Ramos (cell line): ENCODE data around the gene LRRC74A.

Experiments used
- in situ Hi-C: fragments of 300-500 bp; cut with MboI; formaldehyde crosslinking; loops from one replicate; pipeline ENCODE4 v1.14.3; 2022; ENCODE audit warnings: low sequenced_read_pairs; ENCODE audit not compliant: unreplicated experiment

The LRRC74A gene

GRCh38 chr14:76844223-76844622 is 18.0 kb downstream of the LRRC74A start:
- in situ Hi-C loops = no loop called here

DNA sequence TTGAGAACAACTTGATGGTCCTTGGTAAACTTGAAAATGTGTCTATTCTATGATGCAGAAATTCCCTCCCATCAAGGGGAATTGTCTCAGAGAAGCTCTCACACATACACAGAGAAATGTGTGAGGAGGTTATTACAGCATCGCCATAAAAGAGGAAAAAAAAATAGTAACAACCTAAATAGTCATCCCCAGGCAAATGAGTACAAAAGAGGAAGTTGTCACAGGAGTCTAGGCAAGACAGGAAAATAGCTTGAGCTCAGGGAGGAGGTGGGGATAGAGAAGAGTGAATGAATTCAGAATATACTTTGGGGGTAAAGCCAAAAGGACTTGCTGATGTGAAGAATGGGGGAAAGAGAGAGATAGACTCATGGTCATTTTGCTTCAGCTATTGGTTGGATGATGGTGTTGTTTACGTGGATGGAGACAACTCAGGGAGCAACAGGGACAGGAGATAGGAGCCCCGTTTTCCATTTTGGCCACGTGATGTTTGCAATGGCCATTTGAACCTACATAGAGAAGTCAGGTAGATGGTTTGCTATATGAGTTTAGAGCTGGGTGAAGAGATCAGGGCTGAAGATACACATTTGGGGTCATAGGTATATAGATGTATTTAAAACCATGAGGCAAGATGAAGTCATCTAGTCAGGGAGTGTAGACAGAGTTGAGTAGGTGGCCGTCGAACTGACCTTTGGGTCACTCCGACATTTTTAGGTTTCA is 20.3 kb downstream of the LRRC74A start:
- in situ Hi-C loops = no loop called here

- in situ Hi-C loops = no loop called here
These were observed 22.7 kb downstream of the LRRC74A start for GRCh38 chr14:76848879-76849278.

DNA sequence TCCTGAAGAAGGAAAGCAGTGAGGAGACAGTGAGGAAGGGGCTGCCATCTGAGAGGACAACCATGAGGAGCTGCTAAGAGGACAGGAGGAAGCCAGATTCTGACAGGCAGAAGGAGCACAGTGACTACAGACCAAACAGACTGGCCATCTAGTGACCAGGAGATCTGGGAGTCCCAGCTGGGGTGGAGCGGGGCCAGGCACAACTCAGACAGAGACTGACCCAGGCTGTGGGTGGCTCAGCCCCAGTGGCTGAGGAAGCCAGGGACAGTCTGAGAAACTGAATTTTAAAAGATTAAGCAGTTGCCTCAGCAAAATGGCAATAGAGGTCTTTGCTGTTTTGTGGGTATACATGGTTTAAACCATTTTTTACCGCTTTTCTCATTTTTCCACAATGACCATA is 28.9 kb downstream of the LRRC74A start:
- in situ Hi-C loops = no loop called here

- in situ Hi-C loops = no loop called here
These were observed 30.6 kb downstream of the LRRC74A start for GRCh38 chr14:76856769-76857168.

DNA sequence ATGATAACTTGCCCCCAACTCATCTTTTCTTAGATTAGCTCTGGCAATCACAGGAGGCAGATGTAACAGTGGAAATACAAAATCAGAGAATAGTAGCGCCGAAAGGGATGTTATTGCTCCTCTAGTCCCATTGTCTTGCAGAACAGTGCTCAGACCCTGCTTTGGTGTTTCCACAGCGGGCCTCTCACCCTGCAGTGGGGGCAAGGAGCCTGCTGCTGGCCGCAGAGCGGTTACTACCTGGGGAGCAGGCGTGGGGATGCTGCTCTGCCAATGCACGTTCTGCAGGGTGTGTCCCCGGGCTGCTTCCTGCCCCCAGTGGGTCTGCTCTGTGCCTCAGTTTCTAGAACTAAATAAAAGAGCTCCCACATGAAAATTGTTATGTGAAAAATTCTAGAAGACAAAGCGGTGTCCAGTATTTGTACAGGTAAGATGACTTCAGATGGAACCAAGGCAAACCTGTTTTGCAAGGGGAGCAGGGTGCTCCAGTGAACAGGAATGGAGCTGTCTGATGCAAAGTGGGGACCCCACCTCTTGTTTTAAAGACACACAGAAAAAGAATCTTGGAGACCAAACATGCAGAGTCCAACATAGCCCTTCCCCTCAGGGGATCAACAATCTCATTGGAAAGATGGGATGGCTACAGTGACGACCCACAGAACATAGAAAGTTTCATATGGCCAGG is 35.5 kb downstream of the LRRC74A start:
- in situ Hi-C loops = no loop called here

GRCh38 chr14:76862546-76863282 is 36.5 kb downstream of the LRRC74A start:
- in situ Hi-C loops = no loop called here

DNA sequence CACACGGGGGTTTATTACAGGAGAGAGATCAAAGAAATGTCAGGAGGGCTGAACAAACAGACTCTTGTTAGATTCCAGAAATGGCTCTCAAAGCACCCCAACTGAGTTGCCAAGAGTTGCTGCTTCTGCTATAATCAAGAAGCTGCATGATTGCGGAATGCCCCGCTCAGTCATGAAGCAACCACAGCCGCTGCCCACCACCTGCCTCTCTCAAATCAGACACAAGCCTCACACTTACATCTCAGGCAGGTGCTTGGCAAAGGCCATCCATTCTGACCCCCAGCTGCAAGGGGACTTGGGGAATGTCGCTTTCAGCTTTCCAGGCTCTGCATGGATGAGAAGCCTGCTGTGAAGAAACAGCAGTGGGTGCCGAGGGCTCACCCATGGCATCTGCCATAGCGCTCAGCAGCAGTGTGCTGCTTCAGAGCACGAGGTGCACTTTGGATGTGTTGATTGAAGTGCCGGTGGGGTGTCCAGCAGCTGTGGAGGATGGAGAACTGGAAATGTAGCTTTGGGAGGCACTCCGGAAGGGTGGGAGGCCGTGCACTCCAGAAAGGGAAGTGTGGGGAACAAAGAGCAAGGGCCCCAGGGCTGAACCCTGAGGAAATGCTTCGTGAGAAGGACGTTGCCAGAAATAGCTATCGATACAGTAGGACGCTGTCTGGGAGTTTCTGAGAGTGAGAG is 37.7 kb downstream of the LRRC74A start:
- in situ Hi-C loops = no loop called here

GRCh38 chr14:76866456-76866855 is 40.2 kb downstream of the LRRC74A start:
- in situ Hi-C loops = no loop called here

DNA sequence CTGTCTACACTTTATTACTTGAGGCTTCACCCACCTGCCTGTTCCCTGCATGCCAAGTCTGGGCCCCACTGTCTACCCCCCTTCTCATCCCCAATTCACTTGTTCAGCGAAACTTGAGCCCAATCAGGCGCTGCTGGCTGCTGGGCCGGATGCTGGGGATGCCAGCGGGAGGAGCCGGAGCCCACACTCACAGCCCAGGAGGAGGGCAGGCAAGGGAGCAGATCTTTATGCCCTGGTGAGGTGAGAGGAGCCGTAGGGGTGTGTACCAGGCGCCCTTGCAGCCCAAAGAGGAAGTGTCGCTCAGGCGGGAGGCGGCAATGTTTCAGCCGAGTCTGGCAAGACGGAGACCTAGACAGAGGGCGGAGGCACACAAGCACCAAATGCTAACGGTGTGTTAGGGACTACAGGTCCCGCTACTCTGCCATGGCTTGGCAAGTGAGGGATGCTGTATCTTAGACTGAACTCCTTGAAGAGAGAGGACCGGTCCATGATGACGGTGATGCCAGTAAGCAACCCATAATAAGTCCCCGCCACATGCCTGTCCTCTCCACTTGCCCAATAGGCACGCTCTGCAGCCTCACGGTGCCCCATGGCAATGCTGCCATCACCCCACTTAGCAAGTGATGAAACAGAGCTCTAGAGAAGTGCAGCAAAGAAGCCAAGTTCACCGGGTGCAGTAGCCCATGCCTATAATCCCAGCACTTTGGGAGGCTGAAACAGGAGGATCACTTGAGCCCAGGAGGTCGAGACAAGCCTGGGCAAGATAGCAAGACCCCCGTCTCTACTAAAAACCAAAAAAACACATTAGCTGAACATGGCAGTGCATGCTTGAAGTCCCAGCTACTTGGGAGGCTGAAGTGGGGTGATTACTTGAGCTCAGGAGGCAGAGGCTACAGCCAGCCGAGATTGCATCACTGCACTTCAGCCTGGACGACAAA is 41.6 kb downstream of the LRRC74A start:
- in situ Hi-C loops = no loop called here

DNA sequence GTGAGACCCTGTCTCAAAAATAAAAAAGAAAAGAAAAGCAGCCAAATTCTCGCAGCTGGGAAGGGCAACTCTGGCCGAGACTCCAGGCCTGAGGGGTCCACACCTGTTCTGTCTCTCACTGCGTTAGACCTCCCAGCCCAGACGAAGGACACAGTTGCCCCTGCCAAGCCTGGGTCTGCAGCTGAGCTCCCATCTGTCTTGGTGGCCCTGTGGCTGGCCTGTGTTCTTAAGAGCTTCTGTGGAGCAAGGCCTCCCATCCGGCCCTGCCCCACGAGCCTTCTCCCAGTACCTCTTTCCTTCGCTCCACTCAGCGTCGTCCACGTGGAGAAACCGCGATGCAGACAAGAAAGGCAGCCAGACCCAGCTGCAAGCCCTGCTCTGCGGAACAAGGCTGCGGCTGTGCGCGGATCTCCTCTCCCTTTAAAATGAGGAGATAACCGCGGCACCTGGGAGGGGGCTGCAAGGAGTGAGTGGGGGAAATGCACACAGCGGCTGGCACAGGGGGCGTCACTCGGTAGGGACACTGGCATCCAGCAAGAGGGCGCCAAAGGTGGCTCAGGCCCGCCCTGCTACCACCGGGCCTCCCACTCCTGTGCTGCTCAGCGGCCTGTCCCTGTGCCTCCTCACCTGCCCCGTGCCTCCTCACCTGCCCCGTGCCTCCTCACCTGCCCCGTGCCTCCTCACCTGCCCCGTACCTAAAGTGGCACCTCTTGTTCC is 42.4 kb downstream of the LRRC74A start:
- in situ Hi-C loops = no loop called here

DNA sequence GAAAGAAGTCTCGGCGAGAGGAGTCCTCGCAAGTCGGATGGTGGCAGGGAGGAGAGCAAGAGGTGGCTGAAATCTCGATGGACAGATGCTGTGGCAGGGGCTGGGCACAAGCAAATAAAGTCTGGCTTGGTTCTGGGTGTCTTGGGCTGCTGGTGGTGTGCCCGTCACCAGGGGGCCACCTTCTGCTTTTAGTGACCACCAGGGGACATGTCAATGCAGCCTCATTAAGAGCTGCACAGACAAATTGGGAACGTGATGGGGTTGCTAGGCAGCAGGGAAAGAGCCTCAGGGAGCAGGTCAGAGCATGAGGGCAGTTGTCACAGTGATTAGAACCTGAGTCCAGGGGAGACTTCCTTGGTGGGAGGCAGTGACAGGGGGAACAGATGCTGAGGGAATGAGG is 44.0 kb downstream of the LRRC74A start:
- in situ Hi-C loops = no loop called here

GRCh38 chr14:76872796-76873432 is 46.7 kb downstream of the LRRC74A start:
- in situ Hi-C loops = no loop called here

- in situ Hi-C loops = no loop called here
These were observed 48.5 kb downstream of the LRRC74A start for GRCh38 chr14:76874734-76875133.

GRCh38 chr14:76876076-76876475 is 49.9 kb downstream of the LRRC74A start:
- in situ Hi-C loops = no loop called here

DNA sequence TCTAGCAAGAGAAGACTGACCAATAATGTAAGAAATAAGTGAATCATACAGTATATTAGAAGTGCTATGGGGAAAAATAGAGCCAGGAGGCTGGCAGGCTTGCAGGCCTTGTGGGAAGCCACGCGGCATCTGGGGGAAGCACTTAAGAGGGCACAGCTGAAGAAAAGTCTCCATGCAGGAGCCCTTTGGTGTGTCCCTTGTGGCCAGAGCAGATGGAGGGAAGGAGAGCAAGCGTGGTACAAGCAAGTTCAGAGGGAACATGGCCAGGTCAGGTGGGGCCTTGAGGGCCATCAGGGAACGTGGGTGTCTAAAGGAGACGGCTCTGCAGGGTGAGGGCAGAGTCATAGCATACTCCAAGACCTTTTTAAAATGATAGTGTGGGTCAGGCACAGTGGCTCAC is 51.7 kb downstream of the LRRC74A start:
- in situ Hi-C loops = no loop called here

DNA sequence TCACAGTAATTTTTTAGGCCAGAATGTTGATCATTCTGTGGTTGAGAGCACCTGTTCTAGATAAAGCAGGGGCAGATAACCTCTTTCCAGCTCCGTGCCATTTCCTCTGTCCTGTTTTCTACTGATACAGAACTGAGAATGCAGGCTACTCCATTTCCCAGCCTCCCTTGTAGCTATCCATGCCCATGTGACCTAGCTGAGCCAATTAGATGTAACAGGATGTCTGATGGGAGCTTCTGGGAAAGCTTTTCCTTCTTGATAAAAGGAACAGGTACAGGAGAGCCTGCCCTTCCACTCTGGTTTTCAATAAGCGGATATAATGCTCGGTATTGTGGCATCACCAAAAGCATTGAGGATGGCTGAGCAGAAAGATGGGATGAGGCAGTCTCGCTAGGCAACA is 54.2 kb downstream of the LRRC74A start:
- in situ Hi-C loops = no loop called here

GRCh38 chr14:76881348-76881747 is 55.1 kb downstream of the LRRC74A start:
- in situ Hi-C loops = no loop called here

- in situ Hi-C loops = no loop called here
These were observed 56.4 kb downstream of the LRRC74A start for GRCh38 chr14:76882651-76883050.
